HepG2 (cell line): ENCODE results near the gene RPL35. TPM values are rescaled to one million over a fixed set of nuclear protein-coding genes. Genes with fewer than 3 reads are reported as not detected.
A peak's percentile ranks its signal among the peaks of the same experiment; 100 is the strongest.

Source experiments
- ATAC-seq: fragments of 200-7000 bp; cut with Tn5 transposase; 3 replicates; pipeline ENCODE4 v1.9.1; 2020; ENCODE audit warnings: mild to moderate bottlenecking, moderate library complexity
- BruUV-seq: library from RNA; stranded (reverse); fragments of 400-500 nt; replicated peaks from 2 replicates; lab custom pipeline; 2021; lab: Mats Ljungman, UMichigan
- CTCF ChIA-PET: fragments of 300-600 bp; formaldehyde crosslinking; extraction: SDS; loops from one replicate; lab custom pipeline; 2021; ENCODE audit warnings: low total read pairs, inconsistent platforms, low intra/inter-chr PET ratio; lab: Yijun Ruan, JAX
- POLR2A ChIA-PET: fragments of 350-600 bp; sonication (Branson Sonifier 250); formaldehyde crosslinking; loops from one replicate; lab custom pipeline; 2020; ENCODE audit warnings: antibody characterized with exemption, inconsistent platforms; lab: Yijun Ruan, JAX
- DNase-seq: peaks from one replicate; pipeline ENCODE4 v3.0.0-alpha.2; 2015; ENCODE audit warnings: low spot score
- FAIRE-seq: peaks from 3 replicates; lab custom pipeline; 2011; peaks lifted over from hg19 to GRCh38; lab: Jason Lieb, UNC
- H2AFZ ChIP-seq: one replicate; pipeline ENCODE4 v1.6.1; 2011; ENCODE audit warnings: low read length, inconsistent platforms
- H3K27ac ChIP-seq: fragments of 300-600 bp; 3 replicates; pipeline ENCODE4 v1.8.0; 2011; ENCODE audit warnings: mixed run types, mild to moderate bottlenecking, mixed read lengths, low read length, inconsistent platforms; ENCODE audit not compliant: insufficient read depth; ENCODE audit errors: extremely low read length
- H3K27me3 ChIP-seq, 2 experiments: fragments of 200-600 bp in 1 of 2; 2 replicates in 1 of 2; 3 replicates in 1 of 2; pipeline versions ENCODE4 v1.6.0 to v1.8.0; 2011; ENCODE audit warnings: low read length in 2 of 2, mild to moderate bottlenecking in 2 of 2, moderate library complexity in 2 of 2, inconsistent platforms in 1 of 2; ENCODE audit not compliant: insufficient read depth in 2 of 2, control insufficient read depth in 1 of 2
- H3K36me3 ChIP-seq, 2 experiments: fragments of 200-600 bp in 1 of 2; replicated peaks in 1 of 2; 2 replicates in 1 of 2; 3 replicates in 1 of 2; pipeline versions ENCODE4 v1.5.1 to v1.8.0; 2011; ENCODE audit warnings: low read length in 2 of 2, inconsistent platforms in 1 of 2; ENCODE audit not compliant: insufficient read depth in 2 of 2, control insufficient read depth in 1 of 2
- H3K4me1 ChIP-seq: 2 replicates; pipeline ENCODE4 v1.5.1; 2012; ENCODE audit warnings: low read length, inconsistent platforms; ENCODE audit not compliant: insufficient read depth
- H3K4me2 ChIP-seq: 2 replicates; pipeline ENCODE4 v1.6.0; 2011; ENCODE audit warnings: low read depth, low read length, inconsistent platforms
- H3K4me3 ChIP-seq, 3 experiments: fragments of 200-600 bp in 1 of 3; sonication (generic), shearing (Covaris generic) in 1 of 3; replicated peaks in 1 of 3; 2 replicates each; pipeline ENCODE4 v1.5.1; 2011 to 2016; ENCODE audit warnings: low read length in 3 of 3, inconsistent platforms in 2 of 3, low read depth in 2 of 3, mild to moderate bottlenecking in 2 of 3, control low read depth in 1 of 3, mixed read lengths in 1 of 3; ENCODE audit not compliant: insufficient read depth in 1 of 3
- H3K79me2 ChIP-seq: one replicate; pipeline ENCODE4 v1.6.1; 2011; ENCODE audit warnings: low read length, inconsistent platforms; ENCODE audit not compliant: insufficient read depth
- H3K9ac ChIP-seq: 2 replicates; pipeline ENCODE4 v1.6.0; 2011; ENCODE audit warnings: mild to moderate bottlenecking, low read depth, low read length, inconsistent platforms; ENCODE audit not compliant: insufficient read depth
- H3K9me3 ChIP-seq: 2 replicates; pipeline ENCODE4 v1.5.1; 2012; ENCODE audit warnings: mild to moderate bottlenecking, low read length
- H4K20me1 ChIP-seq: 2 replicates; pipeline ENCODE4 v1.6.0; 2011; ENCODE audit warnings: inconsistent platforms, mild to moderate bottlenecking, low read length, moderate library complexity; ENCODE audit not compliant: insufficient read depth
- DBP ChIP-seq: sonication (generic); formaldehyde crosslinking; IDR thresholded peaks from 2 replicates; pipeline ENCODE4 v1.4.0; 2020; ENCODE audit warnings: missing genetic modification reagents; ENCODE audit errors: not compliant biosample characterization
- JUN ChIP-seq: sonication (generic); formaldehyde crosslinking; IDR thresholded peaks from 2 replicates; pipeline ENCODE4 v1.4.0; 2020; ENCODE audit warnings: mild to moderate bottlenecking, missing genetic modification reagents
- MATR3 ChIP-seq: sonication (generic); formaldehyde crosslinking; IDR thresholded peaks from 2 replicates; pipeline ENCODE4 v1.4.0; 2020; ENCODE audit warnings: missing genetic modification reagents
- MLXIP ChIP-seq: sonication (generic); formaldehyde crosslinking; IDR thresholded peaks from 2 replicates; pipeline ENCODE4 v1.9.0; 2021; ENCODE audit warnings: missing genetic modification reagents, borderline replicate concordance
- MXD1 ChIP-seq: sonication (generic); formaldehyde crosslinking; IDR thresholded peaks from 2 replicates; pipeline ENCODE4 v1.4.0; 2020; ENCODE audit warnings: mild to moderate bottlenecking, missing genetic modification reagents
- PATZ1 ChIP-seq: sonication (generic); formaldehyde crosslinking; IDR thresholded peaks from 2 replicates; pipeline ENCODE4 v1.4.0; 2020; ENCODE audit warnings: missing genetic modification reagents
- POLR2G ChIP-seq: fragments of 200-400 bp; formaldehyde crosslinking; IDR thresholded peaks from 2 replicates; pipeline ENCODE4 v1.6.1; 2018; ENCODE audit warnings: mild to moderate bottlenecking, low read depth, low read length, moderate library complexity
- RFX3 ChIP-seq: IDR thresholded peaks from 2 replicates; pipeline ENCODE4 v1.6.1; 2016; ENCODE audit warnings: missing biosample characterization, missing genetic modification reagents
- STAG1 ChIP-seq: sonication (generic); formaldehyde crosslinking; IDR thresholded peaks from 2 replicates; pipeline ENCODE4 v1.4.0; 2020; ENCODE audit warnings: missing genetic modification reagents
- TBP ChIP-seq: sonication (generic); formaldehyde crosslinking; IDR thresholded peaks from 2 replicates; pipeline ENCODE4 v1.5.0; 2020; ENCODE audit warnings: missing genetic modification reagents
- TRIM24 ChIP-seq: sonication (generic); formaldehyde crosslinking; IDR thresholded peaks from 2 replicates; pipeline ENCODE4 v1.8.0; 2022; ENCODE audit warnings: mild to moderate bottlenecking, missing genetic modification reagents
- ZNF574 ChIP-seq: sonication (generic); formaldehyde crosslinking; IDR thresholded peaks from 2 replicates; pipeline ENCODE4 v1.4.0; 2020; ENCODE audit warnings: missing genetic modification reagents
- ZNF652 ChIP-seq: IDR thresholded peaks from 2 replicates; pipeline ENCODE4 v1.6.1; 2016; ENCODE audit warnings: low read depth, borderline replicate concordance
- ZNF766 ChIP-seq: sonication (generic); formaldehyde crosslinking; IDR thresholded peaks from 2 replicates; pipeline ENCODE4 v1.5.0; 2020; ENCODE audit warnings: missing genetic modification reagents, borderline replicate concordance
- WGBS: methylation state at CpG from one replicate; pipeline ENCODE4 v1.1.6; 2017; ENCODE audit warnings: low lambda C conversion rate; 5-methylcytosine and 5-hydroxymethylcytosine counted together
- in situ Hi-C: cut with HindIII; loops from 2 replicates; pipeline ENCODE4 v1.10.0; 2017; ENCODE audit warnings: low pct_unique_long_range_greater_than_20kb; ENCODE audit not compliant: extremely low pct_ligation_motif_present
- intact Hi-C: fragments of 100-400 bp; cut with micrococcal nuclease; formaldehyde crosslinking; loops from one replicate; pipeline ENCODE4 v1.10.0; 2022; ENCODE audit not compliant: unreplicated experiment
- polyA plus RNA-seq, 8 experiments: library from polyadenylated mRNA; depleted of rRNA in 3 of 8; stranded (reverse) in 7 of 8; unstranded in 1 of 8; fragments of >200 nt; fragmentation: Illumina TruSeq in 4 of 8; extraction: Trizol in 4 of 8; gene quantifications; 2 replicates each; pipeline versions ENCODE4 v1.2.1 to v1.2.3, GENCODE V29; 2011 to 2016; ENCODE audit warnings: low read depth in 4 of 8, missing spikeins in 1 of 8, mixed read lengths in 1 of 8; ENCODE audit not compliant: insufficient read depth in 1 of 8
- total RNA-seq, 5 experiments: library from RNA; depleted of rRNA; stranded (reverse); fragments of >200 nt; fragmentation: Illumina TruSeq; extraction: Trizol; gene quantifications; 2 replicates each; pipeline ENCODE4 v1.2.3, GENCODE V29; 2016; ENCODE audit warnings: low read depth in 1 of 5

RPL35 gene
- total and polyA plus RNA-seq, 2 of the 13 experiments (the other 11 are each of a cell fraction or from before 2014, with no cell fraction given), result 2,153 to 2,935 TPM

GRCh38 chr9:124855944-124856765, 5.6 kb downstream of the RPL35 start:
- Histone ChIP-seq H4K20me1 (peaks cover 39% of the 10 kb centered on the region), H3K9me3 (no peaks in the 10 kb centered on the region), H2AFZ (no peak overlapping the region), H3K9ac (no peak overlapping the region), H3K4me2 (no peak overlapping the region), H3K27ac (no peak overlapping the region), H3K4me1 (peaks cover 47% of the 10 kb centered on the region), H3K27me3 (no peaks in the 10 kb centered on the region; a peak in 2 of 5 replicates), H3K4me3 (no peak overlapping the region), H3K36me3 (peaks cover 17 to 37% of the 10 kb centered on the region in 2 experiments), H3K79me2 (peaks cover 24% of the 10 kb centered on the region)
- WGBS, result 50% methylated on average over 9 of the region's 16 CpGs
- FAIRE-seq (no peak), DNase-seq (peak; percentile 59), ATAC-seq (peak; percentile 62)
- intact Hi-C loops, result no loop called here
- BruUV-seq, result no TSS peak
- in situ Hi-C loops, result no loop called here
- POLR2A ChIA-PET, result interaction anchor here (0.6 to 4.2 kb wide), 10 partner anchors 15 to 85 kb away, joined by 3 to 39 read pairs (median 3); partner anchors contain the start of genes NR6A1 and OLFML2A
- CTCF ChIA-PET, result interaction anchor here (1.2 to 1.4 kb wide), 2 partner anchors 81 to 84 kb away, joined by 10 to 16 read pairs; no protein-coding TSS in a partner anchor
- TF ChIP-seq MXD1, result peak; percentile 65; the same call in 1 of the 2 replicates
- no peak for TF ChIP-seq TBP
- TF ChIP-seq MLXIP (CRISPR knock-in tag), result no peak
- 0 out of 2 replicates have a peak, but pooled peaks have one; percentile 10 for TF ChIP-seq PATZ1 (CRISPR knock-in tag)
- TF ChIP-seq MATR3, result no peak
- TF ChIP-seq ZNF766, result no peak
- TF ChIP-seq ZNF652 (CRISPR knock-in tag), result no peak
- no peak for TF ChIP-seq JUN (CRISPR knock-in tag)
- TF ChIP-seq TRIM24 (CRISPR knock-in tag), result no peak
- TF ChIP-seq STAG1 (CRISPR knock-in tag), result peak; percentile 78
- TF ChIP-seq ZNF574 (CRISPR knock-in tag), result peak; percentile 59
- no peak for TF ChIP-seq DBP
- no peak for TF ChIP-seq RFX3
- peak; percentile 16 for TF ChIP-seq POLR2G
